HepG2 (cell line): ENCODE results near the gene FAM171A2. TPM values are rescaled to one million over a fixed set of nuclear protein-coding genes. Genes with fewer than 3 reads are reported as not detected.
A peak's percentile ranks its signal among the peaks of the same experiment; 100 is the strongest.

Experiments used
- AKAP8 ChIP-seq: sonication (generic); formaldehyde crosslinking; IDR thresholded peaks from 2 replicates; pipeline ENCODE4 v1.5.1; 2020; ENCODE audit warnings: mild to moderate bottlenecking, missing genetic modification reagents
- CREB1 ChIP-seq, 2 experiments: fragments of 450-650 bp in 1 of 2; IDR thresholded peaks; 2 replicates each; pipeline ENCODE4 v1.6.1; 2016 to 2017; ENCODE audit warnings: control low read depth in 1 of 2, mild to moderate bottlenecking in 1 of 2, missing compliant biosample characterization in 1 of 2, missing genetic modification characterization in 1 of 2
- ELF4 ChIP-seq: sonication (generic); formaldehyde crosslinking; IDR thresholded peaks from 2 replicates; pipeline ENCODE4 v1.5.0; 2020; ENCODE audit warnings: missing genetic modification reagents, mild to moderate bottlenecking, moderate library complexity, borderline replicate concordance
- FOXP4 ChIP-seq: sonication (generic); formaldehyde crosslinking; IDR thresholded peaks from 2 replicates; pipeline ENCODE4 v1.4.0; 2020; ENCODE audit warnings: missing genetic modification reagents
- HMGXB4 ChIP-seq, 2 experiments: sonication (generic) in 1 of 2; formaldehyde crosslinking in 1 of 2; IDR thresholded peaks; 2 replicates each; pipeline versions ENCODE4 v1.4.0 to v1.6.1; 2018 to 2020; ENCODE audit warnings: missing genetic modification reagents in 2 of 2, borderline replicate concordance in 1 of 2, low read depth in 1 of 2, mild to moderate bottlenecking in 1 of 2, missing biosample characterization in 1 of 2
- MAF1 ChIP-seq: sonication (generic); formaldehyde crosslinking; IDR thresholded peaks from 2 replicates; pipeline ENCODE4 v1.5.0; 2020; ENCODE audit warnings: missing genetic modification reagents, borderline replicate concordance
- MAFK ChIP-seq, 2 experiments: IDR thresholded peaks in 1 of 2; conservative IDR thresholded peaks in 1 of 2; 2 replicates each; pipeline ENCODE4 v1.6.1; 2011; ENCODE audit warnings: improper control_type of control experiment in 2 of 2, low read length in 2 of 2
- MED13 ChIP-seq: sonication (generic); formaldehyde crosslinking; IDR thresholded peaks from 2 replicates; pipeline ENCODE4 v1.5.0; 2020; ENCODE audit warnings: missing genetic modification reagents
- NONO ChIP-seq, 2 experiments: fragments of 450-650 bp in 1 of 2; sonication (generic) in 1 of 2; formaldehyde crosslinking in 1 of 2; IDR thresholded peaks in 1 of 2; conservative IDR thresholded peaks in 1 of 2; 2 replicates each; pipeline versions ENCODE4 v1.6.1 to v1.8.0; 2017 to 2022; ENCODE audit warnings: mild to moderate bottlenecking in 1 of 2, missing genetic modification reagents in 1 of 2, moderate library complexity in 1 of 2
- PBX2 ChIP-seq: IDR thresholded peaks from 2 replicates; pipeline ENCODE4 v1.6.1; 2016; ENCODE audit warnings: control low read depth
- SMAD1 ChIP-seq: sonication (generic); formaldehyde crosslinking; IDR thresholded peaks from 2 replicates; pipeline ENCODE4 v1.4.0; 2020; ENCODE audit warnings: missing genetic modification reagents, low read depth, mild to moderate bottlenecking, borderline replicate concordance
- ZBTB43 ChIP-seq: sonication (generic); formaldehyde crosslinking; conservative IDR thresholded peaks from 2 replicates; pipeline ENCODE4 v1.4.0; 2020; ENCODE audit warnings: missing genetic modification reagents
- ZFP36 ChIP-seq: fragments of 150-350 bp; IDR thresholded peaks from 2 replicates; pipeline ENCODE4 v1.6.1; 2018; ENCODE audit warnings: borderline replicate concordance, low read length, low read depth; ENCODE audit not compliant: partially characterized antibody
- ZNF18 ChIP-seq: sonication (generic); formaldehyde crosslinking; IDR thresholded peaks from 2 replicates; pipeline ENCODE4 v1.8.0; 2022; ENCODE audit warnings: mild to moderate bottlenecking, missing genetic modification reagents; ENCODE audit not compliant: insufficient replicate concordance
- ZNF343 ChIP-seq: sonication (generic); formaldehyde crosslinking; IDR thresholded peaks from 2 replicates; pipeline ENCODE4 v1.4.0; 2020; ENCODE audit warnings: mild to moderate bottlenecking, missing genetic modification reagents
- ZNF451 ChIP-seq: sonication (generic); formaldehyde crosslinking; IDR thresholded peaks from 2 replicates; pipeline ENCODE4 v1.5.0; 2020; ENCODE audit warnings: mild to moderate bottlenecking, missing genetic modification reagents
- ZNF772 ChIP-seq: sonication (generic); formaldehyde crosslinking; IDR thresholded peaks from 2 replicates; pipeline ENCODE4 v1.5.0; 2020; ENCODE audit warnings: mild to moderate bottlenecking, missing genetic modification reagents
- polyA plus RNA-seq, 8 experiments: library from polyadenylated mRNA; depleted of rRNA in 3 of 8; stranded (reverse) in 7 of 8; unstranded in 1 of 8; fragments of >200 nt; fragmentation: Illumina TruSeq in 4 of 8; extraction: Trizol in 4 of 8; gene quantifications; 2 replicates each; pipeline versions ENCODE4 v1.2.1 to v1.2.3, GENCODE V29; 2011 to 2016; ENCODE audit warnings: low read depth in 4 of 8, missing spikeins in 1 of 8, mixed read lengths in 1 of 8; ENCODE audit not compliant: insufficient read depth in 1 of 8
- total RNA-seq, 5 experiments: library from RNA; depleted of rRNA; stranded (reverse); fragments of >200 nt; fragmentation: Illumina TruSeq; extraction: Trizol; gene quantifications; 2 replicates each; pipeline ENCODE4 v1.2.3, GENCODE V29; 2016; ENCODE audit warnings: low read depth in 1 of 5

FAM171A2 gene
- total and polyA plus RNA-seq, 2 of the 13 experiments (the other 11 are each of a cell fraction or from before 2014, with no cell fraction given) = 1.8 to 3.6 TPM

- TF ChIP-seq ZNF451 (CRISPR knock-in tag) (0 out of 2 replicates have a peak, but pooled peaks have one; percentile 36), ZFP36 (no peak), FOXP4 (peak; percentile 10; the same call in 1 of the 2 replicates), HMGXB4 (CRISPR knock-in tag; IDR thresholded peaks at IDR 0.05; ENCODE audit: borderline replicate concordance in 1 of 2, low read depth in 1 of 2) (peak in 1 of 2 experiments; percentile 74; a peak in 3 of 4 replicates), PBX2 (CRISPR knock-in tag) (no peak), ZBTB43 (CRISPR knock-in tag) (0 out of 2 replicates have a peak, but pooled peaks have one; percentile 19), NONO (IDR thresholded peaks at IDR 0.05) (no peak), NONO (CRISPR knock-in tag; conservative IDR thresholded peaks at IDR 0.05) (0 out of 2 replicates have a peak, but pooled peaks have one; percentile 10), MED13 (CRISPR knock-in tag) (peak; percentile 34; the same call in 1 of the 2 replicates), SMAD1 (CRISPR knock-in tag) (no peak), AKAP8 (CRISPR knock-in tag) (peak; percentile 17; the same call in 1 of the 2 replicates), ZNF772 (CRISPR knock-in tag) (peak; percentile 34; the same call in 1 of the 2 replicates), MAFK (conservative IDR thresholded peaks at IDR 0.05 in 1 of 2, IDR thresholded peaks at IDR 0.05 in 1 of 2; ENCODE audit: low read length in 2 of 2) (no peak), ZNF343 (CRISPR knock-in tag) (no peak; the same call in 1 of the 2 replicates), MAF1 (CRISPR knock-in tag) (no peak), ELF4 (0 out of 2 replicates have a peak, but pooled peaks have one; percentile 37), ZNF18 (CRISPR knock-in tag) (peak; percentile 48), CREB1 (IDR thresholded peaks at IDR 0.05) (peak; percentile 21; the same call in 1 of the 2 replicates), CREB1 (CRISPR knock-in tag; IDR thresholded peaks at IDR 0.05) (no peak)
These were observed 39.5 kb downstream of the FAM171A2 start (continued) for GRCh38 chr17:44324092-44324570.
